Endothelial cell of umbilical vein (primary cell): ENCODE measurements around the gene CLCNKA. TPM values are rescaled to one million over a fixed set of nuclear protein-coding genes. Genes with fewer than 3 reads are reported as not detected.
A peak's percentile ranks its signal among the peaks of the same experiment; 100 is the strongest.

Experiments used
- BruUV-seq: library from RNA; stranded (reverse); fragments of 400-500 nt; replicated peaks from 2 replicates; lab custom pipeline; 2021; lab: Mats Ljungman, UMichigan
- CTCF ChIA-PET: fragments of 300-600, 350-600 bp; sonication (Branson Sonifier 250); formaldehyde crosslinking; loops from one replicate; lab custom pipeline; 2021; ENCODE audit warnings: antibody characterized with exemption, inconsistent platforms; lab: Charles Lee
- POLR2A ChIA-PET: fragments of 300-600, 350-600 bp; sonication (Branson Sonifier 250); formaldehyde crosslinking; loops from one replicate; lab custom pipeline; 2021; ENCODE audit warnings: antibody characterized with exemption, inconsistent platforms; lab: Charles Lee
- DNase-seq: peaks from one replicate; pipeline ENCODE4 v3.0.0-alpha.2; 2011; ENCODE audit warnings: low read depth, low spot score
- FAIRE-seq: peaks from 2 replicates; lab custom pipeline; 2011; peaks lifted over from hg19 to GRCh38; lab: Jason Lieb, UNC
- H2AFZ ChIP-seq: 2 replicates; pipeline ENCODE4 v1.6.0; 2012; ENCODE audit warnings: low read depth, low read length, control low read depth, inconsistent platforms
- H3K27ac ChIP-seq: 2 replicates; pipeline ENCODE4 v1.5.1; 2011; ENCODE audit warnings: low read depth, mild to moderate bottlenecking, control low read depth, low read length, moderate library complexity; ENCODE audit not compliant: insufficient read depth
- H3K27me3 ChIP-seq, 2 experiments: 2 replicates each; pipeline versions ENCODE4 v1.6.0 to v1.6.1; 2011; ENCODE audit warnings: low read length in 2 of 2, mixed read lengths in 1 of 2; ENCODE audit not compliant: control insufficient read depth in 2 of 2, insufficient read depth in 2 of 2
- H3K36me3 ChIP-seq, 2 experiments: 2 replicates in 1 of 2; 3 replicates in 1 of 2; pipeline ENCODE4 v1.5.1; 2011; ENCODE audit warnings: low read length in 2 of 2, mild to moderate bottlenecking in 1 of 2, moderate library complexity in 1 of 2; ENCODE audit not compliant: control insufficient read depth in 2 of 2, insufficient read depth in 2 of 2; ENCODE audit errors: extremely low read depth in 1 of 2
- H3K4me1 ChIP-seq: 3 replicates; pipeline ENCODE4 v1.5.1; 2011; ENCODE audit warnings: mild to moderate bottlenecking, low read length; ENCODE audit not compliant: control insufficient read depth, insufficient read depth; ENCODE audit errors: extremely low read depth
- H3K4me2 ChIP-seq: 2 replicates; pipeline ENCODE4 v1.6.1; 2011; ENCODE audit warnings: low read length, control low read depth, mixed read lengths; ENCODE audit not compliant: insufficient read depth
- H3K4me3 ChIP-seq, 3 experiments: fragments of 200-600 bp in 1 of 3; sonication (generic), shearing (Covaris generic) in 1 of 3; replicated peaks in 1 of 3; 2 replicates each; pipeline ENCODE4 v1.5.1; 2011 to 2016; ENCODE audit warnings: control low read depth in 3 of 3, low read length in 3 of 3, mild to moderate bottlenecking in 2 of 3, inconsistent platforms in 1 of 3, low read depth in 1 of 3, moderate library complexity in 1 of 3; ENCODE audit not compliant: insufficient read depth in 1 of 3
- H3K79me2 ChIP-seq: 2 replicates; pipeline ENCODE4 v1.6.0; 2012; ENCODE audit warnings: low read length, inconsistent platforms; ENCODE audit not compliant: control insufficient read depth, insufficient read depth
- H3K9ac ChIP-seq: replicated peaks from 2 replicates; pipeline ENCODE3; 2011; ENCODE audit warnings: low read length, control low read depth; ENCODE audit not compliant: insufficient read depth; ENCODE audit errors: extremely low read depth
- H3K9me1 ChIP-seq: replicated peaks from 3 replicates; pipeline ENCODE4 v1.6.0; 2011; ENCODE audit warnings: mild to moderate bottlenecking, low read length; ENCODE audit not compliant: control insufficient read depth, insufficient read depth; ENCODE audit errors: extremely low read depth
- H3K9me3 ChIP-seq: replicated peaks from 2 replicates; pipeline ENCODE4 v1.5.1; 2012; ENCODE audit warnings: low read length, inconsistent platforms; ENCODE audit not compliant: control insufficient read depth, insufficient read depth
- H4K20me1 ChIP-seq: replicated peaks from 2 replicates; pipeline ENCODE3; 2011; ENCODE audit warnings: mild to moderate bottlenecking, low read length; ENCODE audit not compliant: control insufficient read depth, insufficient read depth; ENCODE audit errors: extremely low read depth
- FOS ChIP-seq: IDR thresholded peaks from 2 replicates; pipeline ENCODE4 v1.6.1; 2011; ENCODE audit warnings: mild to moderate bottlenecking, low read length, moderate library complexity, borderline replicate concordance; ENCODE audit not compliant: insufficient read depth
- GATA2 ChIP-seq: IDR thresholded peaks from 2 replicates; pipeline ENCODE4 v1.7.0; 2011; ENCODE audit warnings: low read depth, mild to moderate bottlenecking, moderate library complexity, mixed read lengths, low read length; ENCODE audit not compliant: insufficient read length, insufficient read depth
- MYC ChIP-seq: IDR thresholded peaks from one replicate; pipeline ENCODE4 v1.6.1; 2011; ENCODE audit warnings: mild to moderate bottlenecking, low read depth, low read length
- dilution Hi-C: fragments of 300-500 bp; cut with MboI; formaldehyde crosslinking; loops from one replicate; pipeline ENCODE4 v1.15.0; 2019; ENCODE audit warnings: low sequenced_read_pairs; ENCODE audit not compliant: extremely low pct_ligation_motif_present
- intact Hi-C: fragments of 100-400 bp; cut with micrococcal nuclease; formaldehyde crosslinking; loops from one replicate; pipeline ENCODE4 v1.10.0; 2022
- polyA plus RNA-seq, 4 experiments: library from polyadenylated mRNA; depleted of rRNA in 3 of 4; stranded (reverse) in 3 of 4; unstranded in 1 of 4; fragments of >200 nt; gene quantifications; 2 replicates each; pipeline versions ENCODE4 v1.2.1 to v1.2.3, GENCODE V29; 2011 to 2012; ENCODE audit warnings: missing spikeins in 1 of 4
- total RNA-seq: library from RNA; stranded (reverse); gene quantifications from 2 replicates; pipeline ENCODE4 v1.2.3, GENCODE V29; 2021

Gene CLCNKA
- total and polyA plus RNA-seq, 2 donors (not counting 3 experiments of a cell fraction or from before 2014, with no cell fraction given): not detected

- TF ChIP-seq GATA2 (no peak), FOS (no peak), MYC (no peak)
- FAIRE-seq (no peak), DNase-seq (no peak)
- Histone ChIP-seq H3K9ac (no peak overlapping the region), H3K36me3 (no peaks in the 10 kb centered on the region), H3K79me2 (no peaks in the 10 kb centered on the region), H4K20me1 (no peaks in the 10 kb centered on the region), H3K4me1 (peaks cover 13% of the 10 kb centered on the region), H3K27ac (no peak overlapping the region), H2AFZ (no peak overlapping the region), H3K4me2 (no peak overlapping the region), H3K9me3 (no peaks in the 10 kb centered on the region), H3K4me3 (no peak overlapping the region), H3K9me1 (no peaks in the 10 kb centered on the region), H3K27me3 (no peaks in the 10 kb centered on the region)
- ChIA-PET CTCF (interaction anchor here (3.6 to 13.2 kb wide), 4 partner anchors 76 to 286 kb away, joined by 92 to 353 read pairs (median 166); partner anchors contain the start of gene EPHA2), POLR2A (no interaction called here)
- no TSS peak for BruUV-seq
- dilution Hi-C loops (no loop called here), intact Hi-C loops (no loop called here)
Measured at GRCh38 chr1:16076865-16077238, 55.0 kb downstream of the CLCNKA start.

- H3K79me2 ChIP-seq: no peaks in the 10 kb centered on the region
- DNase-seq (no peak), FAIRE-seq (peak; percentile 59)
- no peaks in the 10 kb centered on the region for H4K20me1 ChIP-seq
- no peak overlapping the region for H3K4me2 ChIP-seq
- ChIA-PET CTCF (interaction anchor here (1.3 to 13.2 kb wide), 11 partner anchors 8 to 285 kb away, joined by 3 to 353 read pairs (median 13); partner anchors contain the start of gene EPHA2), POLR2A (no interaction called here)
- H3K36me3 ChIP-seq: no peaks in the 10 kb centered on the region
- dilution Hi-C loops: no loop called here
- no peak overlapping the region for H3K4me3 ChIP-seq
- no peak overlapping the region for H3K27ac ChIP-seq
- peaks cover 13% of the 10 kb centered on the region for H3K4me1 ChIP-seq
- H2AFZ ChIP-seq: no peak overlapping the region
- intact Hi-C loops: loop anchor here (2.0 kb wide), 2 partner anchors 109 to 159 kb away; partner anchors contain the start of gene CPLANE2
- BruUV-seq: no TSS peak
- H3K9me1 ChIP-seq: no peaks in the 10 kb centered on the region
- no peaks in the 10 kb centered on the region for H3K27me3 ChIP-seq
- no peaks in the 10 kb centered on the region for H3K9me3 ChIP-seq
- H3K9ac ChIP-seq: no peak overlapping the region
- no peak for TF ChIP-seq FOS
Measured at GRCh38 chr1:16077406-16078245, 55.8 kb downstream of the CLCNKA start.
